Prostate gland (tissue), 2 donors: Measurements from ENCODE around the gene CUX1.

ENCODE experiments used
- POLR2A ChIP-seq: fragments of 450-650 bp; IDR thresholded peaks from one replicate; pipeline ENCODE4 v1.6.1; 2016; ENCODE audit warnings: antibody characterized with exemption, mild to moderate bottlenecking
- POLR2AphosphoS5 ChIP-seq: sonication (generic); formaldehyde crosslinking; IDR thresholded peaks from one replicate; pipeline ENCODE4 v1.6.1; 2017; ENCODE audit warnings: antibody characterized with exemption
- TF ChIP-seq, protein P1 (sequence below), 4 experiments: fragments of 200-600 bp in 2 of 4; fragments of 450-650 bp in 2 of 4; sonication (generic) in 2 of 4; IDR thresholded peaks; 1 replicate in 3 of 4; 2 replicates in 1 of 4; pipeline ENCODE4 v1.5.1; 2016 to 2019; ENCODE audit warnings: antibody characterized with exemption in 4 of 4, mild to moderate bottlenecking in 2 of 4, moderate library complexity in 2 of 4

DNA sequence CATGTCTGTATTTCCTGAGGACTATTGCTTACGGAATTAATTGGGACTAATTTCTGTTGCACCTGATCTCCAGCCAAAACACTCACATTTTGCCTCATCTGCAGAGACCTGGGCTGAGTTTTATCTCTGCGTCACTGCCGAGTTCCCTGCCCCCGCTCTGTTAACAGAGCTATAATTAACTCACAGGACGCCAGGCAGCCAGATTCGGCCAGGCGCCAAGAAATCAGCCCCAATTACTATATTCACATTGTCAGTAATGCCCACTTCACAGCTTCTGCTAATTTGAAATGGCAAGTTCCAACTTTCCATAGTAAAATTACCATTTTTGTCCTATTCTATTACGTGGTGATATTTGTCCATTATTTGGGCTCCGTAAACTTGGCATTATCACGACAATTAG, 130.5 kb downstream of the CUX1 start:
- TF ChIP-seq POLR2AphosphoS5, result no peak
- TF ChIP-seq, protein P1, sequence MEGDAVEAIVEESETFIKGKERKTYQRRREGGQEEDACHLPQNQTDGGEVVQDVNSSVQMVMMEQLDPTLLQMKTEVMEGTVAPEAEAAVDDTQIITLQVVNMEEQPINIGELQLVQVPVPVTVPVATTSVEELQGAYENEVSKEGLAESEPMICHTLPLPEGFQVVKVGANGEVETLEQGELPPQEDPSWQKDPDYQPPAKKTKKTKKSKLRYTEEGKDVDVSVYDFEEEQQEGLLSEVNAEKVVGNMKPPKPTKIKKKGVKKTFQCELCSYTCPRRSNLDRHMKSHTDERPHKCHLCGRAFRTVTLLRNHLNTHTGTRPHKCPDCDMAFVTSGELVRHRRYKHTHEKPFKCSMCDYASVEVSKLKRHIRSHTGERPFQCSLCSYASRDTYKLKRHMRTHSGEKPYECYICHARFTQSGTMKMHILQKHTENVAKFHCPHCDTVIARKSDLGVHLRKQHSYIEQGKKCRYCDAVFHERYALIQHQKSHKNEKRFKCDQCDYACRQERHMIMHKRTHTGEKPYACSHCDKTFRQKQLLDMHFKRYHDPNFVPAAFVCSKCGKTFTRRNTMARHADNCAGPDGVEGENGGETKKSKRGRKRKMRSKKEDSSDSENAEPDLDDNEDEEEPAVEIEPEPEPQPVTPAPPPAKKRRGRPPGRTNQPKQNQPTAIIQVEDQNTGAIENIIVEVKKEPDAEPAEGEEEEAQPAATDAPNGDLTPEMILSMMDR (IDR thresholded peaks at IDR 0.05), result no peak
- TF ChIP-seq POLR2A, result no peak
